Activated CD4-positive, alpha-beta T cell treated with anti-CD3 and anti-CD28 coated beads, Interleukin-2, amount 50 U/mL, for 48 hours (primary cell): Measurements from ENCODE around the gene RCOR3.

ENCODE experiments used
- DNase-seq, 2 experiments: peaks; one replicate each; pipeline ENCODE4 v3.0.0-alpha.2; 2020

RCOR3 gene

DNA sequence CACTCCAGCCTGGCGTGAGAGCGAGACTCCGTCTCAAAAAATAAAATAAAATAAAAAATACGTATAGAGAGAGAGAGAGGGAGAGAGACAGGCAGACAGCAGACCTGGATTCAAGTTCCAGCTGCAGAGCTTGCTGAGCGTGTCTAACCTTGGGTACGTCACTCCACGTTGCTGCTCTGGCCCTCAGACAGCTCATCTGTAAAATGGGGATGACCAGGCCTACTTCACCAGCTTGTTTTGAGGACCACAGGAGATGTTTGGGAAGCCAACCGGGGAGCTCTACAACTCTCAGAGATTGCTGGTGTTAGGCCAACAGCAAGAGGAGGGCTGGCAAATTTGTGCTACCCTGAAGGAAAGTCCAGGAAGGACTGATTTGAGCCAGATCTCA, 67.0 kb downstream of the RCOR3 start:
- DNase-seq, result no peak

DNA sequence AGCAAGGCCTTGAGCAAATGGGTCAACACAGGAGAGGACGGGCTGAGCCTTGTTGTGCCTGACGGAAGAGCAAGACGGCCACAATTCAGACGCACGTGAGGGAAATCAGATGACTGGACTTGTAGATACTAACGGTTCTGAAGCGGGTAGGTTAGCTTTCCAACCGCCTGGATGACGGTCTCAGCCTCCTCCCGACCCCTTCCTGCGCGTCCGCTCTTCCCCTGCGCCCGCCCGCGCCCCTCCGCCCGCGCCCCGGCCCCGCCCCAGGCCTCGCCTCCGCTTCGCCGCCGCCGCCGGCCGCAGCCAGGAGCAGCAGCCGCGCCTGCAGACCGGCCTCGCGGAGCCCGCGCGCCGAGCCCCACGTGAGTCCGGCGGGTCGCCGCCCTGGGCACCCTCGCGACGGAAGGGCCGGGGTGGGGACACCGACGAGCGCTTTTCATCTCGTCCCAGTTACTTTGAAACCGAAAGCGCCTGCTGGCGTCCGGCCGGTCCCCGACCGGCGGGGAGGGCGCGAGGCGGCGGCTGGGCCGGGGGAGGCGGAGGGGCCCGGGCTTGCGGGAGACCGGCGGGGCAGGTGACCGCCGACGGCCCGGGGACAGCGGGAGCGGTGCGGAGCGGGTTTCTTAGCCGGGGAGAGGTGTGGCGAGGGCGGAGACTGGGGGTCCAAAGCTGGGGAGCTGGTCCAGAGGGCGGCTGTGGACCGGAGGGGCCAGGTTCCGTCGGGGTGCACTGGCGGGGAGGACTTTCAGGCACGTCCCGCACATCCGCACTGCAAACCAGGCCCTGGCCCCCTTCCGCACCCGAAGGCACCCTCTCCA, 67.6 kb downstream of the RCOR3 start, which contains the start of gene TRAF5:
Gene TRAF5 (plus strand): TSS at position 306 of the 818 bp plus-strand sequence. CDS start 26,407 bp downstream, outside the sequence.
- peak; percentile 51 to 61 for DNase-seq

DNA sequence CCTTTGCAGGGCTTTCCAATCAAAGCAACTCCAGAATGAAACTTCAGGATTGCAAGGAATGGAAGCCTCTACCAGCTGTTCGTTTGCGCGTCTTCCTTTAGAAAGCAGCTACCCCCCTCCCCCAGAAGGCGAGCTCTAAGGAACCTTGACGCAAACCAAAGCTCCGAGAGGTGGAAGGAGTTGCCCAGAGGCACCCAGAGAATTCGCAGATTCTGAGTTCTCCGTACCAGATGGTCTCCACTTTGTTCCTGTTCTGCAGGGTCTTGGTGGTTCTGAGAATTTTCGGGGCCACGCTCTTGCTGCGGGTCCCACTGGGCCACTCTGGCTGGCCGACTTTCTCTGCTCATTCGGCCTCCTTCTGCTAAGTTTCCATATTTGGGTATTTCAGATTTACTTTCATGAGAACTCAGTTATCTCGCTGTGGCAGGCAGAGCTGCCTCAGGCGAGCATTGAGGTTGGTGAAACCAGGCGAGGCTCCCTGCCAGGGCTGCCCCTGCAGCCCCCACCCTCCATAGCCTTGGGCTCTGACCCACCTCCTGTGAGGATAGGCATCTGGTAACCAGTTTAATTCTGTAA, 68.3 kb downstream of the RCOR3 start:
- peak; percentile 37 to 55 for DNase-seq

GRCh38 chr1:211328084-211328694, 69.0 kb downstream of the RCOR3 start:
- DNase-seq, result no peak

- DNase-seq, result no peak
These were observed 69.8 kb downstream of the RCOR3 start for GRCh38 chr1:211328866-211329475.

GRCh38 chr1:211329764-211330201, 70.6 kb downstream of the RCOR3 start:
- no peak for DNase-seq

- DNase-seq, result no peak
These were observed 71.2 kb downstream of the RCOR3 start for GRCh38 chr1:211330282-211330936.

DNA sequence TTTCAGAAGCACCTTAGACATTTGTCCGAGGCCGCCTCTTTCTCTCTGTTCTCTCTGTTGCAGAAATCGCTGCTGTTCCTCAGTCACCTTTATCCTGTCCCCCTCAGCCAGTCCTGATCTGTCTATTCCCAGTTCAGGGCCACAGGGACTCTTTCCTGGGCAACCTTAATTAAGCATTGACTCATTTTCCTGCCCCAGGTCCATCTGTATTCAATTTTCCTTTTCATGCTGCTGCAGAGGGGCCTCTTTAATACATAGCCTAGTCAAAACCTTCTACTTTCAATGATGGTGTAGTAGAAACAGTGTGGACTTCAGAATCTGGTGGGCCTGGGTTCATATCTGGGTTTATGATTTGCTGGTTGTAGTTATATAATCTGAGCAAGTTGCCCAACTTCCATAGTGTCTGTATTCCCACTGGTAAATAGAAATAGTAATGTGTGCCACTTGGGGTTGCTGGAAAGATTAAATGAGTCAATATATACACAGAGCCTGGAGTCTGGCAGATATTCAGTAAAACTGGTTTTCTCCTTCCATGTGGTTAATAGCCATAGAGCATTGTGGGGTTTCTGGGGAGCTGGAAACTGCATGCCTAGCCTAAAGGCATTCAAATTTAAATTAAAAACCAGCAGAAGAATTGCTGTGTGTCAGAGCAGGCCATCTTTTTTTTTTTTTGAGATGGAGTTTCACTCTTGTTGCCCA, 72.0 kb downstream of the RCOR3 start:
- no peak for DNase-seq

- DNase-seq, result no peak
These were observed 73.0 kb downstream of the RCOR3 start for GRCh38 chr1:211332036-211332616.

GRCh38 chr1:211332830-211333229, 73.7 kb downstream of the RCOR3 start:
- DNase-seq, result no peak

GRCh38 chr1:211333906-211334305, 74.7 kb downstream of the RCOR3 start:
- DNase-seq, result no peak

GRCh38 chr1:211334986-211335385, 75.8 kb downstream of the RCOR3 start:
- no peak for DNase-seq

DNA sequence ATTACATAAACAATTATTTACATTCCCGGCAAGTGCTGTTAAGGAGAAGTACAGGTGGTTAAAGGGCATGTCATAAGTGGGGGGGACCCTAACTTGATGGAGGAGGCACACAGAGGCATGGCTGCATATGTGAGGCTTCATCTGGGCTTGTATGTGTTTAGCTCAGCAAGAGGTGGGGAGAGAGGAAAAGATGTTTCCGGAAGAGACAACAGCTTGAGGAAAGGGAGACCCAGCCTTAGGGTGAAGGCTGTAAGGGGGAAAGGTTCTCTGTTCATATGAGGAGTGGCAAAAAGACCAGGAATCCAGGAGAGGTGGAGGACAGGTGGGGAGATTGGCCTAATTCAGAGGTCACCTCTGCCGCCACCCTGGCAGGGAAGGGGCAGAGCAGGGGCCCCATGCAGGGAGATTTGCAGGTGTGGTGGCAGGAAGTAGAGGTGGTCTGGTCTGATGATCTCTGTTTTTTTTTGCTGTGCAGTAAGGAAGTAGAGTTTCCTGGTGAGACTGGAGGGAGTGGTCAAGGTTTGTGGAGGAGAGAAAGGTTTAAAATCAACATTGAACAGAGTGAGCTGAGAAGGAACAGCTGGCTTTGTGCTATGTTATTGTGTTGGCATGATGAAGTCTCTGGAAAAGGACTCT, 76.5 kb downstream of the RCOR3 start:
- DNase-seq, result no peak

- DNase-seq, result no peak
These were observed 77.0 kb downstream of the RCOR3 start for GRCh38 chr1:211336161-211336560.

DNA sequence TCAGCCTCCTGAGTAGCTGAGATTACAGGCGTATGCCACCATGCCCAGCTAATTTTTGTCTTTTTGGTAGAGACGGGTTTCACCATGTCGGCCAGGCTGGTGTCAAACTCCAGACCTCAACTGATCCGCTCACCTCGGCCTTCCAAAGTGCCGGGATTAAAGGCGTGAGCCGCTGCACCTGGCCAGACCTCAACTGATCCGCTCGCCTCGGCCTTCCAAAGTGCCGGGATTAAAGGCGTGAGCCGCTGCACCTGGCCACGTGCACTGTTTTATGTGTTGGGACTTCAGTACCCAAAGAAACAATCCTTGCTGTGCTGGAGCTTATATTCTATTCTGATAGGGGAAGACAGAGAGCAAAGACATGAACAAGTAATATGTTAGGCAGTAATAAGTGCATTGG, 77.6 kb downstream of the RCOR3 start:
- no peak for DNase-seq

DNA sequence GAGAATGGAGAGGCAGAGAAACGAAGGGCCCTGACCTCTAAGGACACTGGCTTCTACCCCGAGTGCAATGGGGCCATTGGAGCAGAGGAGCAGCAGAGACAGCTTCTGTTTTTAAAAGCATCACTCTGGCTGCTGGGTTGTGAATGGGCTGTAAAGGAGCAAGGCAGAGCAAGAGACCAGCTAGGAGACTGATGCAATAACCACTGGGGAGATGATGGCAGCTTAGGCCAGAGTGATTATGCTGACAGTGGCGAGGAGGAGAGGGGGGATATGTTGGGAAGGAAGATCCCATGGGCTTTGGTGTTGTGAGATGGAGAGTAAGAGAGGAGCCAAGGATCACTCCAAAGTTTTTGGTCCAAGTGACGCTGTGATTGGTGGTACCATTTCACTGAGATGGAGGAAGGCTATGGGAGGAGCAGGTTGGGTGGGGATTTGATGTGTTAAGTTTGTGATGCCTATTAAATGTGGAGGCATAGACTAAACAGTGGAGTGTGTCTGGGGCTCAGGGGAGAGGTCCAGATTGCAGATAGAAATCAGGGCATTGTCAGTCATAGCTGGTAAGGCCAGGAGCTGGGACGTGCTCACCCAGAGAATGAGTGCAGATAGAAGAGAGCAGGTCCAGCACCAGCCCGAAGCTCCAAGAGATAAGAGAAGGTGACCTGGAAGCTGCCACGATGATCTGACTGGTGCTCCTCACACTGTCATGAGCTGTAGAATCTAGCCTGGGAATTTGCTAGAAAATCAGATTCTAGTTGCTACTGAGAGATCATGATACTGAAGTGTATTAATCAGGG, 78.5 kb downstream of the RCOR3 start:
- no peak for DNase-seq

DNA sequence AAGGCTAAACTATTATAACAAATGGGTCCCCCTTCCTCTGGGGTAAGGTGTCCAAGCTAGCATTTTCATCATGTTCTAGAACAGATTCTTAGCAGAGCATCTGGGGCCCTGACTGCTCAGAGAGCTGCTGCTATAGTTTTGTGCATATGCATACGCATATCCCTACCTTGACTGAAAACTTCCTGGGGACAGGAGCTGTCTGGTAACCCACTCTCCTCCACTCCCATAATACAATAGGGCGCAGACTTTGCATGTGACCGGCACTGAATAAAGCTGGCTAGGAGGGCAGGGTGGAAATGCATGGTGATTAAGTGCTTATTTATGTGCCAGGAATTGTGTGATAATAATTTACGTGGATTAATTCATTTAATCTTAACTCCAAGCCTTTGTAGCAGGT, 79.1 kb downstream of the RCOR3 start:
- DNase-seq, result no peak

DNA sequence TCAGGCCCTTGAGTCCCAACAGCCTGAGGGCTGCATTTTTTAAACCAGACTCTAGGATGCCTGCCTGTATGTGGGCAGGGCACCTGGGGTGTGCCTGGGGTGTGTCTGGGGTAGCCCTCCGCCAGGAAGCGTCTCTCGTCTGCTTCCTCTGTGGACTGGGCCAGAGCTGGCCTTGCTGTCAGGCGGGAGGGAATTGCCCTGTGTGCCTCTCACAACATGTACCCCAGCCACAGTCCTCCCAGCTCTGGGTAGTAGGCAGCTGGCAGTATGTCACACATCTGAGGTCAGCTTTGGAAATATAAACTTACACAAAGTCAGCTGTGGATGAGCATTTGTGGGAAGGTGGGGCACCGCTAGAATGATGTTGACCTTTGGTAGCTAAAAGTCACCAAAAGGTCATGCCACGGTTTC, 80.5 kb downstream of the RCOR3 start:
- no peak for DNase-seq

GRCh38 chr1:211340622-211341507, 81.7 kb downstream of the RCOR3 start:
- DNase-seq, result no peak

DNA sequence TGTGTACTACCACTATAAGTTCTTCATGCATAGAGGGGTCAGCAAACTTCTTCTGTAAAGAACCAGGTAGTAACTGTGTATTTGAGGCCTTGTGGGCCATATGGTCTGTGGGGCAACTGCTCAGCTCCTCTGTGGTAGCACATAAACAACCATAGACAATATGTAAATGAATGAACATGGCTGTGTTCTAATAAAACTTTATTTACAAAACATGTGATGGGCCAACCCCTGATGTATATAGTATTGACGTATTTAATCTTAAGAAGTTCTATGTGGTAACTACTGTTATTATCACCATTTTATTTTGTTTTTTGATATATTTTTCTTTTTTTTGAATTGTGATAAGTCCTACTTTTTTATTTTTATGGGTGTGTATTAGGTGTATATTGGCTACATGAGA, 82.8 kb downstream of the RCOR3 start:
- DNase-seq, result no peak
